Stimulated activated CD4-positive, alpha-beta T cell treated with anti-CD3 and anti-CD28 coated beads, TNF-alpha, amount 100 ng/mL, for 1 hour (primary cell): ENCODE data around the gene PIK3C2G.

ENCODE experiments used
- DNase-seq, 3 donors: peaks; one replicate each; pipeline ENCODE4 v3.0.0-alpha.2; 2020; ENCODE audit warnings: low read depth in 3 of 3, low spot score in 1 of 3

Gene PIK3C2G

DNA sequence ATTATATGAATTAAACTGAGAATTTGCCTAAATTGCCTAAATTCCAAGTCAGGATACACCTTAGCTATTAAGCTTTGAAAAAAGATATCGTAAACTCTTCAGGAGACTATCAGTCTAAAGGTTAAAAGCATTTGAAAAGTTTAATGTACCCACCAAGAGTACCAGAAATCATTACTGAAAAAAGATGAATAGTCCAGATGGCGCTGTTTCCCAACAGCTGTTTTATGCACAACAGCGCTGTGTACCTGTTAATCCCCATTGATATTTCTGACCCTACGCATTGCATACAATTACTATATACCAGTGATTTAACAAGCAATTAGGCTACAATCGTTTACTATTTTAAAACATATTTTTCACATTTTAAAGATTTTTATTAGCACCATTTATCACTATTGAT lies 291.5 kb downstream of the PIK3C2G start:
- DNase-seq: no peak

DNA sequence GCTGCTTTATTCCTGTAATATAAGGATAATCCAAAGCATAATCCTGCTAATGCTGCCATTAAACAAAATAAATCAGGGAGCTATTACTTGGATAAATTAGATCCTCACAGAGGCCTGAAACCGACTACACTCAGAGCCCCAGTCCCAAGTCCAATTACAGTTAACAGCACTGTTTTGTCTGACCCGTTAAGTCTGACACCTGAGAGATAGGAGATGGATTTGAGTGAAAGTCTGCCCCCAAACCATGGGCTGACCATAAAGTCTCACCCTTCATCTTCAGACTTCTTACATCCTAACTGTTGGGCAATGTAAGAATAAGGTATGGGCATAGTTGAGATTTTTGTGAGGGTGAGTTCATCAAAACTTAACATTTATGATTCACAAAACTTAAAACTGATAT lies 294.8 kb downstream of the PIK3C2G start:
- DNase-seq: no peak

DNA sequence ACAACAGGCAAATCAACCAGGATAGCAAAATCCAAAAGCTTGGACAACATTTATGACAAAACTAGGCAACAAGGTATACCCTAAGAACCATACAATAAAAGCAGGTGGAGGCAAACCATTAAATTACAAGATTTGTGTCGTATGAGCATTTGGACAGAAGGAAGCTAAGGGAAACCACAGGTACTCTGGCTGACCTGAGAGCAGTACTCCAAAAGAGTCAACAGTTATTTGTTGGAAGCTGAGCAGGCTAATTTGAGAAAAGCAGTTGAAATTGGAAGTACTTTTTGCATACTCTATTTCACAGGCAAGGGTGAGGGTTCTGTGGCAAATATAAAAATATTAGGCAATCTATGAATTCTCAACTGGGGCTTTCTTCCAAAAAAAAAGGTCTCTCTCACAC lies 297.9 kb downstream of the PIK3C2G start:
- no peak for DNase-seq

DNA sequence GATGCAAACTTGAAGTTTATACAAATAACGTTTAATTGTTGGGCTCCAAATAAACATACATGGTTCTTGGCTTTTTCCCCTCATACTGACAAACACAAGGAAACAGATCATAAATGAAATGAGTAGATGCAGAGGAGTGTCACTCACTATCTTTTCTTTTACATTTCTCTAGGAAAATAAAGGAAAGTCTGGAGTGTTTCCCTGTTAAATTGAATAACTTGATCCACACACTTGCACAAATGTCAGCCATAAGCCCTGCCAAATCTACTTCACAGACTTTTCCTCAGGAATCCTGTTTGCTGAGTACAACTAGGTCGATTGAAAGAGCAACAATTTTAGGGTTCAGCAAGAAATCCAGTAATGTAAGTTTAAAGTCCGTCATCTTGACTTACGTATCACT lies 301.2 kb downstream of the PIK3C2G start:
- no peak for DNase-seq

DNA sequence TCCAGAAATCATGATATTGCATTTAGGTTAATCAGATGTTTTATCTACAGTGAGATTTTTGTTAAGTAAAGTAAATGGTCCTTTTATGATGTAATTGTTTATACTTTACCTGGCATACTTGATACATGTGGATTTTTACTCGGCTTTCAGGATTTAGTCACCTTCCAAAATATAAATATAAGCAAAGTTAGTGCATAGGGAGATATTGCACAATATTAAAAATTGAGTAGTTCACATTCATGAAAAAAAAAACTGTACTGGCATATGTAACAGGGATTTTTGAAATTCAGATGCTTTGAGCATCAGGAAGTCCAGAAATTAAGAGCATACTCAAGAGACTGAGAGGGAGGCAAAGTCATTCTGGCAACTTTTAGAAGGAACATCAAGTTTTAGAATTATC lies 303.0 kb downstream of the PIK3C2G start:
- DNase-seq: no peak

DNA sequence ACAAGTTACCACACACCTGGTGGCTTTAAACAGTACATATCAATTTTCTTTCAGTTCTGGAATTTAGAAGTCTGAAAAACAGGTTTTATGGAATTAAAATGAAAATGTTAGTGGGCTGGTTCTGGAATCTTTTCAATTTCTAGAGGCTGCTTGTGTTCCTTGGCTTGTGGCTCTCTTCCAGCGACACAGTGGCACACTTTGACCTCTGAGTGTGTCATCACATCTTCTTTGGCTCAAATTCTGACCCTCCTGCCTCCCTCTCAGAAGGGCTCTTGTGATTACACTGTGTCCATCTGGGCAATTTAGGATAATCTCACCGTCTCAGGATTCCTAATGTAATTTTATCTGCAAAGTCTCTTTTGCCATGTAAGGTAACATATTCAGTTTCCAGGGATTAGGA lies 306.5 kb downstream of the PIK3C2G start:
- no peak for DNase-seq

DNA sequence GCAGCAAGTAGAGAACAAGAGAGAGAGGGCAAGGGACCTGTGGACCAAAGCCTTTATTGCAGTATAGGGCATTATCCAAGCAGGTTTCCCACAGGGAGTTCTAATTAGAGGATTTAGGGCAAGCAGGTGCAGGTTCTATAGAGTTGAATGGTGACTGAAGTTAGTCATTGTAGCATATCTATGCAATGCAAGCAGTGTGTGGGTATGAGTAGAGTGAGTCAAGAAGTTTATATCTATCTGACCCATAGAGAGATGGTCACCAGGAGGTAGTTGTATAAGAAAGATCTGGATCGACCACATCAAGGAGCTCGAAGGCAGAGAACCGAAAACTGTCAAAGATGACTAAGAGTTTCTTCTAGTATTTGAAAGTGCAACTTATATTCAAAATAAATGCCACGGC lies 309.2 kb downstream of the PIK3C2G start:
- DNase-seq: no peak

DNA sequence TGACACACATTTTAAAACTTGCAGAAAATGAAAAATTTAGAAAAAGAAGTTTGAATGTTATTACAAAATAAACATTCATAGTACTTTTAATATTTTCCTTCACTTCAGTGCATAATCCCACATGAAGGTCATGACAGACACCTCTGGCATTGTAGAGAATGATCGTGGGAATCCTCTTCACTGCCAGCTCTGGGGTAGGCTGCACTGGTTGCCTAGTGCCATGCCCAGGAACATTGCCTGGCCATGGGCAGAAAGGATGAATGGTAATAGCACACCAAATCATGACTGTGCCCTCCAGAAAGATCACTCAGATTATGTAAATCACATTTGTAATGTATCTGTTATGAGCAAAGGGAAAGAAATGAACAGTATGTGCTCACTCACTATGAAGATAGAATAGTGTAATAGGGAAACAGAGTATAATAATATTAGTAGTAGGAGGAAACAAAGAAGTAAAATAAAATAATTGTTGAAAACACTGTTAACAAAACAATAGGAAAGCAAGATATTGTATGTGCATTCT lies 314.8 kb downstream of the PIK3C2G start:
- DNase-seq: no peak

DNA sequence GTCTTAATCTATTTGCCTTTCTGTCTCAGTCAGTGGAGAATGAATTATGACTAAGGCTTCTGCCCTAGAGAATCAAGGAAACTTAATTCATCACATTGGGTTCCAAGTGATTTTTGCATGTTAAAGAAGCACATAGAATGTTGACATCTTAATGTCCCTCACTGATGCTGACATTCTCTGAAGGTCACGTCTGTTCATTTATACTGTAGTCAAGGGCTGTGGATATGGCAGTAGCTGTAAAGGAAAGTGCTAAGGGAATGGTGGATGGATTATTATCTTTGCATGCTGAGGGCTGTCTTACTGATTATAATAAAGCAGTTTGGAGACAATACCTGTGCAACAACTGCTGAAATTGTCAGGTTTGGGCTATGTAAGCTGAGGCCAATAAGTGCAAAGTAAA lies 315.3 kb downstream of the PIK3C2G start:
- DNase-seq: no peak

DNA sequence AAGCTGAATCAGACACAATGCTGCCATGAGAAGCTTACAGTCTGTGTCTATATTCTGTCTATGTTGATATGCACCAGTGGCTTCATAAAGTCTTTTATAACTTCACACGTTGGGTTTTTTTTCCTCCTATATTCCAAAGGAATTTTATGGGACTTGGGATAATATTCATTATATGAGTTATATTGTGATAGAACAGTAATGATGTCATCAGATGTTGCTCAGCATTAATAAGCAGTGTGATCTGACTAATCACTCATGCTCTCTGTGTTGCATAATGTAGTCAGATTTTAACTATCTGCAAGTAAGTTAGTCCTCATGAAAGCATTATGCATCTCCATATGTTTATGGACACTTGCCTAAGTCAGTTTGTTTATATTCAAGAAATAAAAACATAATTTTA lies 316.9 kb downstream of the PIK3C2G start:
- DNase-seq: no peak

DNA sequence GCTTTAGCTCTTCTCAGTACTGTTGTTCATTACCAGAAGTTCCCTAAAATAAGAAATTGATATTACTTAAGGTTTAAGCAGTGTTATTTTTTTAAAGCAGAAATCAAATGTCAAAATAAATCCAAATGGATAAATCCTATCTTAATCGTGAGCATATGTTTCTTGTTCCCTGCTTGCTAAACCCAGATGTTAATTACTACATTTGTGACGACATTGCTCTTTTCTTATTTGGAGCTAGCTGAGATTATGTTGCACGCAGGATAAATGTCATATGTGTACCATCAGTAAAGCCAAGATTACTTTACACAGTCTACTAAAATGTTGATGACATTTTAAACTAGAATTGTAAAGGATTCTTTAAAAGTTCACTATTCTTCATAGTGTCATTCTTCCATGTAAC lies 319.0 kb downstream of the PIK3C2G start:
- DNase-seq: no peak

DNA sequence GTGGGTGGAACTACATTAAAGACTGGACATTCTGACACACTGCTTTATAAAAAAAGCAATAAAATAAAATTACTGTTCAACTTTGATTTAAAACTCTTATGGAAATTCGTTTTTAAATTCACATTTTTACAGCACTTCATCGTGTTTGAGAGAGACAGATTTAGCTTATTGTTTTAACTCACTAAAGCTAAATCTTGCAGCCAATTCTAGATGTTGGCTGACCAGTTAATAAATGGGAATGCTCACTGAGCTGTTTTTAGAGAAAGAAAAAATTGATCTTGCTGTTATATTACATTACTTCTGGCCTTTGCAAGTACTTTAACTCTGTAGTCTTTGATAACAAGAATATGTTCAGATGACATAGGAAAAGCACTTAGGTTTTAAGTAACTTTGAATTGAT lies 319.4 kb downstream of the PIK3C2G start:
- DNase-seq: no peak

DNA sequence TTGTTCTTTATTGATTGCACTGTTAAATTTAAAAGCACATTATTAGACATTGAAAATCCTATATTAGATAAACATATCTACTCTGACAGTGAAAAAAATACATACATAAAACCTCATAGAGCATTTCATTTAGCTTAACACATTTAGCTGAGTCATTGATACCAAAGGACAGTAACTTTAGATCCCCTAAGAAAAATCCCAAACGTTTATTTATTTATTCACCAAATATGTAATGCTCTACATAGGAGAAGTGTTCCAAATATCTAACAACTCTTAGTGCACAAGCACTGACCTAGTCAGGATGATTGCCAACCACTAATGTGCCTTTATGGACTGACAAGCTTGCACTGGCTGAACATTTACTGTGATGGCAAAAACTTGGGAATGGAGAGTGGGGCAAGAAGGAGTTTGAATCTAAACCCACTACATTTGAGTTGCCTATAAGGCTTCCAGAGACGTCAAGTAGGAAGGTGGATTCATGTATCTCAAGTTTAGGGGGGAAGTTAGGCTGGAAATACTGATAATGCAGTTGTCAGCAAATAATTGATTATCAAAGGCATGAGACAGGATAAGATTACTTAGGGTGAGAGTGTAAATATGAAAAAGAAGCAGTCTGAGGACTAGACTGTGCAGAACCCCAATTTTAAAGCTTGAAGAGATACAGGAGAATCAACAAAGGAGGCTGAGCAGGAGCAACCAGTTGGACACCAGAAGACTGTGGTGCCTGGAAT lies 320.1 kb downstream of the PIK3C2G start:
- DNase-seq: no peak

DNA sequence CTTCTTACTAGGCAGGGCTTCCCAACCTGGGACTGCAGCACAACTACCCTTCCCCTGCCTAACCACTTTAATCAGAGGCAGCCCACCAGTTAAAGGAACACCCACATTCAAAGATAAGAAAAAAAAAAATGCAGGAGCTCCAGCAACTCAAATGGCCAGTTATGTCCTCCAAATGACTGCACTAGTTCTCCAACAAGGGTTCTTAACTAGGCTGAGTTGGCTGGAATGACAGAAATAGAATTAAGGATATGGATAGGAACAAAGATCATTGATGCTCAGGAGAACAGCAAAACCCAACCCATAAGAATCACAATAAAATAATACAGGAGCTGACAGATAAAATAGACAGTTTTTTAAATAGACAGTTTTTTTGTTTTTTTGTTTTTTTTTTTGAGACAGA lies 322.3 kb downstream of the PIK3C2G start:
- no peak for DNase-seq

DNA sequence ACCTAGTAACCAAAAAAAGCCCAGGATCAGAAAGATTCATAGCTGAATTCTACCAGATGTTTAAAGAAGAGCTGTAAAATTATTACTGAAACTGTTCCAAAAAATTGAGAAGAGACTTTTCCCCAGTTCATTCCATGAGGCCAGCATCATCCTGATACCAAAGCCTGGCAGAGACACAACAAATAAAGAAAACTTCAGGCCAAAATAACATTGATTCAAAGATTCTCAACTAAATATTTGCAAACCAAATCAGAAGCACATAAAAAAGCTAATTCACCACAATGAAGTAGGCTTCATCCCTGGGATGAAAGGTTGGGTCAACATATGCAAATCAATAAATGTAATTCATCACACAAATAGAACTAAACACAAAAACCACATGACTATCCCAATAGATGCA lies 325.3 kb downstream of the PIK3C2G start:
- DNase-seq: no peak

DNA sequence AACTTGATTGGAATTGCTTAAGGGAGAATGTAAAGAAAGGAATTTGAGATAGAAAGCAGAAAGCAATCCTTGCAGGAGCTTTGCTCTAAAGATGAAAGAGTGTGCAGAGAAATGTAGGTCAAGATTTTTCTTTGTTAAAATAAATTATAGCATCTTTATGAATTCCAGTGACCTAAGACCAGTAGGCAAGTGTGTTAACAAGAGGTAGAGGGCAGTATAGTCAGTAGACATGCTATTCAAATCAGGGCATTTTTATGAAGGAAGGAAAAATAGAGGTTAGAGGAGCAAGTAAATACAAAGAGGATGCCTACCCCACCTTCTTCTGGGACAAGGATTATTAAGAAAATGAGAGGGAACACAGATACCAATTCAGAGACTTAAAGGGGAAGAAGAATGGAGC lies 328.0 kb downstream of the PIK3C2G start:
- DNase-seq: no peak

DNA sequence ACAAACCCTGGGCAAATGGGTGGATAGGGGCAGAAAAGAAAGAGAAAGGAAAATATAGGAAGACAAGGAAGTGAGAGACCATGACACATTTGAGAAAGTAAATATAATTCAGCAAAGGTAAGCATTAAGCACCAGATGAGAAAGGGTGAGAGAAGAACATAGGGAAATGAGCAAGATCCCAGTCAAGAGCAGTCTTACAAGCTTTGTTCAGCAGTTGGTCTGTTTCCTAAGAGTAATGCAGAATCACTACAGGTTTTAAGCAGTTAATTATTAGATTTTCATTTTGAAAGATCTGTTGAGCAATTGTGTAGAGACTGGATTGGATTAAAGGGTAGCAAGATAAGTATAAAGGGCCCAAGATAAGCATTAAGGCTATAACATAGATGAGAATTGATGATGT lies 330.2 kb downstream of the PIK3C2G start:
- DNase-seq: no peak

DNA sequence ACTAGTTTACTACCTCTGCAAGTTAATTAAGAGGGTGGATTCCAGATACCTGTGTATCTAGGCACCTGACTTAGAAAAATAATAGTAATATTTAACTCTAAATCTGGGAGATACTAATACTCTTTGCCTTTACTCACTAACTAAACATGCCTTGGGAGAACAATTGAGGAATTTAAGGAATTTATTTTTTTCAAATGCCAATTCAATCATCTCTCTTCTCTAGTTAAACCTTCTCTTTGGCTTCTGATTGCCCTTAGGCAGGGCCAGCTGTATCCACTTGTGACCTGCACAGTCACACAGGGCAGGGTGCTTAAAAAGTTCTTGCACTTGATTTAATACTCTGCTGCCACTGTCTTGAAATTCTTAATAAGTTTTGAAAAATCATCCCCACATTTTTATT lies 334.1 kb downstream of the PIK3C2G start:
- no peak for DNase-seq

DNA sequence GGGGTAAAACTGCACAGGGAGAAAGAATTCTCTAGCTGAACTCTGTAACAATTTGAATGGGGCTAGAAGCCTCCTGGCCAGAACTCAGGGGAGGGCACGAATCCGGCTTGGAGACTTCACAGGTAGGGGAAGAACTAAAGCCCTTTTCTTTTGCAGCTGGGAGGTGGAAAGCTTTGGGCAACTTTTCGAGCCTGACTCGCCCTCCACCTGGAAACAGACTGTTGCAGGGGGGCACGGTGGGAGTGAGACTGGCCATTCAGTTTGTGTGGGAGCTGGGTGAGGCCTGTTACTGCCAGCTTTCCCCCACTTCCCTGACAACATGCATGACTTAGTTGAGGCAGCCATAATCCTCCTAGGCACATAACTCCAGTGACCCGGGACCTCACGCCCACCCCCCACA lies 340.6 kb downstream of the PIK3C2G start:
- DNase-seq: no peak

DNA sequence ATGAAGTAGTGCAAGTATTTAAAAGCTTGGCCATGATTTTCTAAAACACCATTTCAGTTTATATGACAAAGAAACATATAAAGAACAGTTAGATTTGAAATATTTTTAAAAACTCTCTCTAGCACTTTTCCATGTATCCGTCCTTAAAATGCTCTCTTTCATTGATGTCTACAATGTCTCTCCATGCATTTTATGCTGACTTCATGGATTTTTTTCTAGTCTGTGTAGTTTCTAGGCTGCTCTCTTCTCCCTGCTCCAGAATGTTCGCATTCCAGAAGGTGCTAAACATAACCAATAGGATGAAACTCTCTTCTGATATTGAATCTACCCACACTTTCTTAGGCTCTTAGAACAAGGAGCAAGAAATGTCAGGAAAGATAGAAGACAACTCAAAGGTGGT lies 351.7 kb downstream of the PIK3C2G start:
- no peak for DNase-seq

DNA sequence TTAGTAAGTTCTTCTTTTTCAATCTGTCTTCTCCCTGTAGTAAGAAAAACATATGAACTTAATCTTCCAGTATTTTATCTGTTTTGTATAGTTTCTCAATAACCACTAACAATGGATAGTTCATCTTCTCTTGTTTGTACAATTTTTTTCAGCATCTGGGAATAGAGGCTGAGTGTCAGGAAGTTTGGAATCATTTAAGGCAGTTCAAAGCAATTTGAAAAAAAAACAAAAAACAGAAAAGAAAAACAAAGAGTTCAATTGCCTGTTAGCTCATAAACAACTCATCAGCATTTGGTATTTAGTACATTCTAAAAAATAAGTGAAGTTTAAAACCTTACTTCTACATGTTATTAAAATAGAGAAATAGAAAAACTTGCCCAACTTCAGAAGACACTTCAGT lies 359.7 kb downstream of the PIK3C2G start:
- no peak for DNase-seq

DNA sequence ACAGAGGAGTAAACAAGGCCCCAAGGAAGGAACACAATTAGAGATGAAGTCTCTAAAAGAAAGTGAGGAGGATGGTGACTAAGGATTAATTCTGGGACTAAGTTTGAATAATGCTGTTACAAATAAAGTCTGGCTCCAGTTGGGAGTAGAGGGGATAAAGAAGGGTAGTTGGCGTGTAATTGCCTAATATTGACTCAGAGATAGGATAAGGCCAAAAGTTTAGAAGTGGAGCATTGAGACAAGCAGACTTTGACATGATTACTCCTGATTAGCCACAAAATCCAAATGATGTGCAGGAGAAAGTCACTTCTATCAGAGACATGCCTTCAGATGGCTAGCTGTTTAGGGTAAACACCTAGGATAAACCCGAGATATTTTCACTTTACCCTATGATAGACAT lies 368.1 kb downstream of the PIK3C2G start:
- DNase-seq: no peak

DNA sequence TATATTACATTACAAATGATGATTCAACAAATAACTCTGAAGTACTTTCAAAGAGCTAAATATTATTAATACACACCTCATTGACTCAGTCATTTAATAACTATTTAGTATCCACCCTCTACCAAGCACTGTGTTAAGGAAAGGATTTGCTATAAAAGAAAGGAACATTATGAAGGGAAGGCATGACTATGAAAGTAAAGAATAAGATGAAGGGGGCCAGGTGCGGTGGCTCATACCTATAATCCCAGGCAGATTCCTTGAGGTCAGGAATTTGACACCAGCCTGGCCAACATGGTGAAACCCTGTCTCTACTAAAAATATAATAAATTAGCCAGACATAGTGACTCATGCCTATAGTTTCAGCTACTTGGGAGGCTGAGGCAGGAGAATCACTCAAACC lies 368.6 kb downstream of the PIK3C2G start:
- DNase-seq: no peak
